NCI-H2107 (cell line): ENCODE data around the gene CERK.

Experiments
- DNase-seq: peaks from one replicate; lab custom pipeline; 2025; lab: John Stamatoyannopoulos, UW

CERK gene

GRCh38 chr22:46731246-46732040, 6.6 kb downstream of the CERK start:
- no peak for DNase-seq

GRCh38 chr22:46730568-46731245, 7.3 kb downstream of the CERK start:
- DNase-seq: no peak

GRCh38 chr22:46728470-46728869, 9.6 kb downstream of the CERK start:
- DNase-seq: no peak

GRCh38 chr22:46727813-46728364, 10.2 kb downstream of the CERK start:
- no peak for DNase-seq

GRCh38 chr22:46726986-46727317, 11.1 kb downstream of the CERK start:
- DNase-seq: no peak

GRCh38 chr22:46726066-46726985, 11.7 kb downstream of the CERK start:
- DNase-seq: no peak

GRCh38 chr22:46725096-46725495, 13.0 kb downstream of the CERK start:
- no peak for DNase-seq

DNA sequence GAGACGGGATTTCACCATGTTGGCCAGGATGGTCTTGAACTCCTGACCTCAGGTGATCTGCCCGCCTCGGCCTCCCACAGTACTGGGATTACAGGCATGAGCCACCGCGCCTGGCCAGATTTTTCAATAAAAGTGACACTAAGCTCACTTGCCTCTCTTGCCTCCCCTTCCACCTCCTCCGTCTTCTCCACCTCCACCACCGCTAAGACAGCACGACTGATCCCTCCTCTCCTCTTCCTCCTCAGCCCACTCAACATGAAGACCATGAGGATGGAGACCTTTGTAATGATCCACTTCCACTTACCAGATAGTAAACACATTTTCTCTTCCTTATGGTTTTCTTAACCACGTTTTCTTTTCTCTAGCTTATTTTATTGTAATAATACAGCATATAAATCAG, 14.2 kb downstream of the CERK start:
- no peak for DNase-seq

- DNase-seq: no peak
Measured at GRCh38 chr22:46721501-46722085, 16.5 kb downstream of the CERK start.

- no peak for DNase-seq
Measured at GRCh38 chr22:46719921-46720320, 18.1 kb downstream of the CERK start.

DNA sequence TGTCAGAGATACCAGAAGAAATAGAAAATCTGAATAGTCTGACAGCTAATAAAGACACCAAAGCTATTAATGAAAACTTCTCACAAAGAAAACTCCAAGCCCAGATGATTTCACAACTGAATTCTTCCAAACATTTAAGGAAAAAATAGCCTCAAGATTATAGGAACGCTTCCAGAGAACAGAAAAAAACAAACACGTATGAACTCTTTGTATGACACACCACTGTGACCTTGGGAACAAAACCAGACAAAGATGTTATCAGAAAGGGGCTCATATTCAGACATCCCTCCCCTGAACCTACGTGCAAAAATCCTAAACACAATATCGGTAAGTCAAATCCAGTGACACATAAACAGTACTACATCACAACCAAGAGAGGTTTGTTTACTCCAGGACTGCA, 23.5 kb downstream of the CERK start:
- DNase-seq: no peak

DNA sequence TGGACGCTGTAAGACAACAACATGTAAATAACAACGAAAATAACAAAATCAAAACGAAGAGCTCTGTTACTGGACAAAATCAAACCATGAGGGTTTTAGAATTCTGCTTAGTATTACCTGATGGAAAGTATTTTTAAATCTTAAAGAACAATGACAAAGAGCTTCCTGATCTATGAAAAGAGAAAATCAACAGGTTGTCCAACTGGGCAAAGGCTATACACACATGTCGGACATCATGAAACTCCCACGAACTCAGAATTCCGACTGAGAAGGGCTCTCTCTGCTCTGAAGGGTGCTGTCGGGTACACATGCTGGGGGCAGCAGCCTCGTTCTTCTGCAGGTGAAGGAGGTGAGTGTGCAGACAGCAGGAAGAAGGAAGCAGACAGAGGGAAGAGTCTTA, 25.8 kb downstream of the CERK start:
- DNase-seq: no peak

GRCh38 chr22:46710806-46711205, 27.2 kb downstream of the CERK start:
- DNase-seq: no peak

DNA sequence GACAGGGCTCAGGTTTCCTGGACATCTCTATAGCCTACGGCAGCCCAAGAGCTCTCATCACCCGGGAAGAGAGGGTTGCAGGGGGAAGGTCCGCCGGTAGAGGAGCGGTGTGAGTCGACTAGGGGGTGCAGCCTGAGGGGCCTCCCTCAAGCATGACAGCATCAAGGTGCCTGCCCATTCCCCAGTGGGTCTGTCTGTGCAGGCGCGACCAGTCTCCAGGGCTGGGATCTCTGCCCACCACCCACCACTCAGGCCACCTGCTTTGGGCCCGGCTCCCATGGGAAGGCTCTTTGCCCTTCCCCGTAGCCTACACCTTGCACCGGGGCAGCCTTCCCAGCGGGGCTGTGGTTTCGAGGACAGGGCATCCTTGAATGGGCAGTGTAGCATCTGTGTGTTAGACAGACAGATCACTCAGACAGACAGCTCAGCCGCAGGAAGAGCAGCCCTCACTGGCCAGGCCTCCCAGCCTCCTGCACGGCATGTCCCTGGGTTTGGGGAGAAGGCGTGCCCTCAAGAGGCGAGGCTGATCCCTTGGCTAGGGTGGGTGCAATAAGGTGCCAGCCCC, 29.2 kb downstream of the CERK start:
- no peak for DNase-seq

GRCh38 chr22:46707827-46708570, 30.1 kb downstream of the CERK start:
- DNase-seq: no peak

DNA sequence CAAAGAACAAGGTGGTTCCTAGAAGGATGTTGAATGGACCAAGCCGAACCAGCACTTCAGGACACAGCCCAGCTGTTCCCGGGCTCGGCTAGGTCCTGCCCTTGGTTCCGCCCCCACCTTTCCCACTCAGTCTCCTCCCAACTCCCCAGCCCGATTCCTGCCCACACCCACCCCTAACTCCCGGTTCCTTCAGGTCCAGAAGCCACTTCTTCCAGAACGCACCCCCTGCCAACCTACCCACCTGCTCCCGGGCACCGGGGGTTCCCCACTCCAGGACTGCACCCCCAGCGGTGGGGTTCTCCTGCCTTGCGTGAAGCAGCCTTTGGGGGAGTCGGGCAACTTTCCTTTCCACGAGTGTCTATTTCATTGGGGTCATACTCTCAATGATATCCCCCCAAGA, 30.7 kb downstream of the CERK start:
- DNase-seq: no peak

- no peak for DNase-seq
Measured at GRCh38 chr22:46706060-46706459, 32.0 kb downstream of the CERK start.

GRCh38 chr22:46703996-46704370, 34.1 kb downstream of the CERK start:
- no peak for DNase-seq

DNA sequence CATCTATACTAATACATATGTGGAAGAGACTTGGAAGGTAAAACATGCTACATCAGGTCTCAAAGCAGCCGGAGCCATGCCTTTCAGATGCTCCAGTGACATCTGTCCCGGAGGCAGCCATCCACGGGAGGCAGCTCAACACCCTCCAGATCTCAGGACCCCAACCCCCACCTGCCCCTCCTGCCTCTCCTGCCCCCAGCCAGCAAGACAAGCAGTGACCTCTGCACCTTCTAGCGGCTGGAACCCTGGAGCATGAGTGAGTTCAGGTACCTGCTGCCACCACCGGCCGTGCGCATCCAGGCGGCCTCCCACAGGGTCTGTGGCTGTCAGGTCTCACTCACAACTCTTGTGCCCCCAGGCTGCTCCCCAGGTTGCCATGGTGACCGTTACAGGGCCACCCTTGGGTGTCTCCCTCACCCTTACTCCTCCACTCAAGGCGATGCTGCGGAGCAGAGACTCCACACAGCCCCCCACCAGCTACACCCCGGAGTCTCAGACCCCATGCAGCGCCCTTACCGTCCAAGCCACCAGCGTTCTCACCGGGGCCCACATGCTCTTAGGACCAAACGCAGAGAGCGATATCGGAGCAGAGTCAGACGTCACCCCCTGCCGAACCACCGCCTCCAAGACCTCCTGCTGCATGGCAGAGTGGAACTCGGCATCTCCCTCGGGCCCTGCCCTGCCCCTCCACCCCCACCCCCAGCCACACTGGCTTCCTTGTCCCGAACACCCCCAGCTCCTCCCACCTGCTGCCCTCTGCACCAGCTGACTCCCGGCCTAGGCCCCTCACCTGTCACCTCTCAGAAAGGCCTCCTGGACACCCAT, 34.7 kb downstream of the CERK start:
- DNase-seq: no peak

GRCh38 chr22:46701262-46701661, 36.8 kb downstream of the CERK start:
- no peak for DNase-seq
